ENCODE data around the gene ARID4B. TPM values are rescaled to one million over a fixed set of nuclear protein-coding genes. Genes with fewer than 3 reads are reported as not detected.

ARID4B gene
- total and polyA plus RNA-seq, 2 donors (not counting 3 experiments of a cell fraction or from before 2014, with no cell fraction given) = 6.7 to 40.7 TPM

GRCh38 chr1:235157150-235157549, 170.8 kb downstream of the ARID4B start:
- no TSS peak for BruUV-seq (replicated peaks)
- Histone ChIP-seq H3K4me3 (replicated peaks in 1 of 3; ENCODE audit: insufficient read depth in 1 of 3, low read depth in 1 of 3, low read length in 3 of 3) (no peak overlapping the region), H3K27ac (ENCODE audit: insufficient read depth, low read depth, low read length) (no peak overlapping the region), H2AFZ (ENCODE audit: low read depth, low read length) (no peak overlapping the region), H3K4me2 (ENCODE audit: insufficient read depth, low read length) (no peak overlapping the region), H3K9ac (replicated peaks; ENCODE audit: extremely low read depth, insufficient read depth, low read length) (no peak overlapping the region), H3K4me1 (ENCODE audit: control insufficient read depth, extremely low read depth, insufficient read depth, low read length) (peaks cover 4% of the 10 kb centered on the region), H3K9me3 (replicated peaks; ENCODE audit: control insufficient read depth, insufficient read depth, low read length) (no peaks in the 10 kb centered on the region), H3K79me2 (ENCODE audit: control insufficient read depth, insufficient read depth, low read length) (peaks cover 25% of the 10 kb centered on the region), H3K36me3 (ENCODE audit: control insufficient read depth in 2 of 2, extremely low read depth in 1 of 2, insufficient read depth in 2 of 2, low read length in 2 of 2) (peaks cover 8 to 12% of the 10 kb centered on the region in 2 experiments), H3K27me3 (ENCODE audit: control insufficient read depth in 2 of 2, insufficient read depth in 2 of 2, low read length in 2 of 2) (no peaks in the 10 kb centered on the region), H3K9me1 (replicated peaks; ENCODE audit: control insufficient read depth, extremely low read depth, insufficient read depth, low read length) (no peaks in the 10 kb centered on the region), H4K20me1 (replicated peaks; ENCODE audit: control insufficient read depth, extremely low read depth, insufficient read depth, low read length) (no peaks in the 10 kb centered on the region)
- POLR2A ChIA-PET = no interaction called here
- dilution Hi-C loops (cut with MboI; ENCODE audit: extremely low pct_ligation_motif_present, low sequenced_read_pairs) = no loop called here
- DNase-seq (ENCODE audit: low read depth, low spot score) (no peak), FAIRE-seq (no peak)
- TF ChIP-seq POLR2AphosphoS5 (IDR thresholded peaks at IDR 0.05; ENCODE audit: insufficient read depth, low read depth, low read length) (no peak), MYC (IDR thresholded peaks at IDR 0.05; ENCODE audit: low read depth, low read length) (no peak), FOS (IDR thresholded peaks at IDR 0.05; ENCODE audit: borderline replicate concordance, insufficient read depth, low read length) (no peak), EZH2 (IDR thresholded peaks at IDR 0.05; ENCODE audit: borderline replicate concordance, low read depth, low read length, severe bottlenecking) (no peak), POLR2A (IDR thresholded peaks at IDR 0.05; ENCODE audit: low read depth, low read length) (no peak)
- CTCF ChIA-PET = interaction anchor here (1.0 kb wide), 1 partner anchor 259 kb away, joined by 5 read pairs; no protein-coding TSS in a partner anchor
- intact Hi-C loops (cut with micrococcal nuclease) = no loop called here

- peaks cover 8 to 12% of the 10 kb centered on the region in 2 experiments for H3K36me3 ChIP-seq (ENCODE audit: control insufficient read depth in 2 of 2, extremely low read depth in 1 of 2, insufficient read depth in 2 of 2, low read length in 2 of 2)
- no peaks in the 10 kb centered on the region for H3K9me3 ChIP-seq (replicated peaks; ENCODE audit: control insufficient read depth, insufficient read depth, low read length)
- dilution Hi-C loops (cut with MboI; ENCODE audit: extremely low pct_ligation_motif_present, low sequenced_read_pairs) = no loop called here
- intact Hi-C loops (cut with micrococcal nuclease) = no loop called here
- no peak for TF ChIP-seq MYC (IDR thresholded peaks at IDR 0.05; ENCODE audit: low read depth, low read length)
- H3K4me1 ChIP-seq (ENCODE audit: control insufficient read depth, extremely low read depth, insufficient read depth, low read length) = peaks cover 4% of the 10 kb centered on the region
- no peak overlapping the region for H3K27ac ChIP-seq (ENCODE audit: insufficient read depth, low read depth, low read length)
- DNase-seq (ENCODE audit: low read depth, low spot score) (no peak), FAIRE-seq (no peak)
- H3K9me1 ChIP-seq (replicated peaks; ENCODE audit: control insufficient read depth, extremely low read depth, insufficient read depth, low read length) = no peaks in the 10 kb centered on the region
- H2AFZ ChIP-seq (ENCODE audit: low read depth, low read length) = no peak overlapping the region
- no peaks in the 10 kb centered on the region for H4K20me1 ChIP-seq (replicated peaks; ENCODE audit: control insufficient read depth, extremely low read depth, insufficient read depth, low read length)
- no TSS peak for BruUV-seq (replicated peaks)
- H3K79me2 ChIP-seq (ENCODE audit: control insufficient read depth, insufficient read depth, low read length) = peaks cover 25% of the 10 kb centered on the region
- H3K27me3 ChIP-seq (ENCODE audit: control insufficient read depth in 2 of 2, insufficient read depth in 2 of 2, low read length in 2 of 2) = no peaks in the 10 kb centered on the region
- POLR2A ChIA-PET = interaction anchor here (0.6 kb wide), 1 partner anchor 320 kb away, joined by 4 read pairs; no protein-coding TSS in a partner anchor
- no peak overlapping the region for H3K4me2 ChIP-seq (ENCODE audit: insufficient read depth, low read length)
- H3K4me3 ChIP-seq (replicated peaks in 1 of 3; ENCODE audit: insufficient read depth in 1 of 3, low read depth in 1 of 3, low read length in 3 of 3) = no peak overlapping the region
- no peak overlapping the region for H3K9ac ChIP-seq (replicated peaks; ENCODE audit: extremely low read depth, insufficient read depth, low read length)
- CTCF ChIA-PET = interaction anchor here (0.9 to 1.3 kb wide), 4 partner anchors 18 to 260 kb away, joined by 3 to 5 read pairs (median 3); no protein-coding TSS in a partner anchor
These were observed 171.2 kb downstream of the ARID4B start for GRCh38 chr1:235156740-235157139.
